Fibroblast of villous mesenchyme (primary cell): ENCODE measurements around the gene NOTCH4. TPM values are rescaled to one million over a fixed set of nuclear protein-coding genes. Genes with fewer than 3 reads are reported as not detected.
"Not testable (repeated sequence)": the region's sequence is repeated elsewhere in the genome, so short reads cannot be mapped to it uniquely, and the experiment has no call there.

ENCODE experiments used
- DNase-seq: peaks from one replicate; pipeline ENCODE4 v3.0.0-alpha.2; 2010; ENCODE audit warnings: low read depth
- H3K4me3 ChIP-seq: 2 replicates; pipeline ENCODE4 v1.5.1; 2011; ENCODE audit warnings: low read depth, mild to moderate bottlenecking, low read length
- total RNA-seq: library from RNA; depleted of rRNA; stranded (reverse); fragments of >200 nt; gene quantifications from 2 replicates; pipeline ENCODE4 v1.2.3, GENCODE V29; 2012
- TF ChIP-seq, protein P1 (sequence below): IDR thresholded peaks from 2 replicates; pipeline ENCODE4 v1.5.1; 2012; ENCODE audit warnings: low read depth, mild to moderate bottlenecking, low read length; ENCODE audit not compliant: insufficient read depth

Gene NOTCH4
- total RNA-seq, 1 donor = 1.3 TPM

DNA sequence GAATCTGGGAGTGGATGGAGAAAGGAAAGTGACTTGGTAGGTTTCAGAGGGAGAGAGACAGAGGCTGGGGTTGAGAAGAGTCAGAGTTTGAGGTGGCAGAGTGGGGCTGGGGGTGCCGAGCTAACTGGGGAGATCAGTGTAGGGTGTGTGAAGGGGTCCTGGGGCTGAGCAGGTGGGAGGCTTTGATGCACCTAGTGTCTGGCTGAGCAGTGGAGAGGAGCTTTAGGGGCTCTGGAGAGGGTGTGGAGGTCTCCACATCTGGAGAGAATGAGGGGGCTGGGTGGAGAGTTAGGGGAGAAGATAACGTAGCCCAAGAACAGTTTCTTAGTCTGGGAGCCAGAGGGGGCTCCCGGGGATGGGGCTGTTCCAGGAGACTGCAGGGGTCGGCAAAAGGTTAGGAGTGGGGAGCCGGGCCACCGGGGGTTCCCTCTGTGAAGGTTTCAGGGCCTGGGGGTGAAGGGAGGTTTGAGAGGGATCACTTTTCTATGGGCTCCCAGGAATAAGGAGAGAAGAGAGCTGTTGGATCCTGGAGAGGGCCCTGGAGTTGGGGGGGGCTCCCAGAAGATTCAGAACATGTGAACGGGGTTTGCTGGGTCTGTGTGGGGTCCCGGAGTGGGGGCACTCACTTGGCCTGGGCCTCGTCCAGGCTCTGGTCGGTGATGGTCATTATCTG, 34.7 kb downstream of the NOTCH4 start:
- no peak for DNase-seq
- TF ChIP-seq, protein P1, sequence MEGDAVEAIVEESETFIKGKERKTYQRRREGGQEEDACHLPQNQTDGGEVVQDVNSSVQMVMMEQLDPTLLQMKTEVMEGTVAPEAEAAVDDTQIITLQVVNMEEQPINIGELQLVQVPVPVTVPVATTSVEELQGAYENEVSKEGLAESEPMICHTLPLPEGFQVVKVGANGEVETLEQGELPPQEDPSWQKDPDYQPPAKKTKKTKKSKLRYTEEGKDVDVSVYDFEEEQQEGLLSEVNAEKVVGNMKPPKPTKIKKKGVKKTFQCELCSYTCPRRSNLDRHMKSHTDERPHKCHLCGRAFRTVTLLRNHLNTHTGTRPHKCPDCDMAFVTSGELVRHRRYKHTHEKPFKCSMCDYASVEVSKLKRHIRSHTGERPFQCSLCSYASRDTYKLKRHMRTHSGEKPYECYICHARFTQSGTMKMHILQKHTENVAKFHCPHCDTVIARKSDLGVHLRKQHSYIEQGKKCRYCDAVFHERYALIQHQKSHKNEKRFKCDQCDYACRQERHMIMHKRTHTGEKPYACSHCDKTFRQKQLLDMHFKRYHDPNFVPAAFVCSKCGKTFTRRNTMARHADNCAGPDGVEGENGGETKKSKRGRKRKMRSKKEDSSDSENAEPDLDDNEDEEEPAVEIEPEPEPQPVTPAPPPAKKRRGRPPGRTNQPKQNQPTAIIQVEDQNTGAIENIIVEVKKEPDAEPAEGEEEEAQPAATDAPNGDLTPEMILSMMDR = no peak
- peak overlapping the region; percentile 85 for H3K4me3 ChIP-seq

DNA sequence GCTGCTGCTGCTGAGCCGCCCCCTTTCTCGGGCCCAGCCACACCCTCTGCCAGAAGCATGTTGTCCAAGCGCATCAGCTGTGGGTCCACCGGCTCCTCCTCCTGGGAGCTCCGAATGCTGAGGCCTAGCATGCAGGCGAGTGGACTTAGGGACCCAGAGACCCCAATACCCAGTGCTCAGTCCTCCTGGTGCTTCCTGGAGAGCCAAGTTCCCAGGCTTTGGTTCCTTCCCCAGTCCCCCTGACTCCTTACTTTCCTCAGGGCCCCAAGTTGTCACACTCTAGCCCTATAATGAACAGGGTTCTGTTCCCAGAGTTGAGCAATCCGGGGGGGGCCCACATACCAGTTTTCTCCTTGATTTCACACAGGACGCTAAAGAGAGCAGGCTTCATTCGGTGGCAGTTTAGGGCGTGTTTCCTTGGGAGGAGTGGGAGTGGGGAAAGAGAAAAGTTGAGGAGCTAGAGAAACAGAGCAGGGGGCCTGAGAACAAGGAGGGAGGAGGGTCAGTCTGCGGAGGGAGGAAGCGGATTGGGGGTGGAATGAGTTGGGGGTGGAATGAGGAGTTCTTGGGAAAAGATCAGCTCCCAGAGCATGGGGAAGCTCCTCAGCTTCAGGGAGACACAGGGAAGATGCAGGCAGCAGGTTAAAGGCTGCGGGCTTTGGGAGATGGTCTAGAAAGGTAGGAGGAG, 35.3 kb downstream of the NOTCH4 start:
- TF ChIP-seq, protein P1 = no peak
- peak; percentile 68 for DNase-seq
- H3K4me3 ChIP-seq = peak overlapping the region; percentile 85

DNA sequence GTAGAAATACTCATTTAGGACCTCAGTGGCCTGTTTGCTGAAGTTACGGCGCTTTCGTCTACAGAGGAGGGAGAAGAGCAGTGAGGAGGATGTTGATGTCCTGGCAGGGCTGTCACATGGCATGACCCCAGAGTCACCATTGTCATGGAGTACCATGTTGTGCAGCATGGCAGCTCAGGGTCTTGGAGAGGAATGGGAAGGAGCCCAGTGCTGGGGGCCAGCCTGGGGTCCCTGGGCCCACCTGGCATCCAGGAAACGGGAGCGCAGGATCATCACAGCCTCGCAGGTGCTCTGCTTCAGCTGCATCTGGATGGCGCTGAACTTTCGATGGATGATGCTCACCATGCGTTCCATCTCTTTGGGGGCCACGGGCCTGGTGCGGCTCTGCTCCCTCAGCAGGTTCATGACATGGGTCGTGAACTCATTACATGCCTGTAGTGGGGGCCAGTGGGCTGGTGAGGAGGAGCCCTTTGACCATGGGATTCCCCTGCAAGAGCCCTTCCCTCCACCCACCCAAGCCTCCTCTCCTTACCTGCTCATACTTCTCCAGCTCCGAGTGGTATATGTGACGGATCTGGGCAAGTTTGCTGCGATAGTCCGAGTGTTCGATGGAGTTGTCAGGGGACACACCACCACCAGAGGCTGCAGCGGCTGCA, 36.0 kb downstream of the NOTCH4 start:
- H3K4me3 ChIP-seq = peak overlapping the region; percentile 85
- not testable (repeated sequence) for DNase-seq

DNA sequence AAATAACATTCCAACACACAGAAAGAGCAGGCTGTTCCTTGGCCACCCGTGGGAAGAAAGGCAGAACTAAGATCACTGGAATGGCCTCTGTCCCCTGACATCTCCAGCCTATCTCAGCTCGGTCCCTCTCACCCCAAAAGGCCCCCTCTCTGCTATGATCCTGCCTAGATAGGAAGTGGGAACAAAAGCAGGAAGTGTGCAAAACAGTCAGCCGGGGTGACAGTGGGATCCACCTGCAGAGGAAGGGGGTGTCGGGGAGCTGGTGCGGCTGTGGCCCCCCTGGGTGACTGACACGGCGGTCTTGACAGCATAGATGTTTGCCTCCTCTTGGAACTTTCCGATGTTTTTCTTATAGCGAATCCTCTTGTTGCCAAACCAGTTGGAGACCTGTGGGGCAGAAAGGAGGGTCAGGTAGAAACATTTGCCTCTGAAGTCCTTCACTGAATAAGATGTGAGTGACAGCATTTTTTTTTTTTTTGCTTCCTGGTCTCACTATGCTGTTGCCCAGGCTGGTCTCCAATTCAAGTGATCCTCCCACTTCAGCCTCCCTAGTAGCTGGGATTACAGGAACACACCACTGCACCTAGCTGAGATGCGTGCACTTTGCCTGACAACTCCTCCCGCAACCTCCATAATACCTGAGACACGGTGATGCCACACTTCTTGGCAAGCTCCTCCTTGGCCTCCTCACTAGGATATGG, 36.7 kb downstream of the NOTCH4 start:
- H3K4me3 ChIP-seq = no peak overlapping the region
- DNase-seq = no peak
- TF ChIP-seq, protein P1 = no peak

DNA sequence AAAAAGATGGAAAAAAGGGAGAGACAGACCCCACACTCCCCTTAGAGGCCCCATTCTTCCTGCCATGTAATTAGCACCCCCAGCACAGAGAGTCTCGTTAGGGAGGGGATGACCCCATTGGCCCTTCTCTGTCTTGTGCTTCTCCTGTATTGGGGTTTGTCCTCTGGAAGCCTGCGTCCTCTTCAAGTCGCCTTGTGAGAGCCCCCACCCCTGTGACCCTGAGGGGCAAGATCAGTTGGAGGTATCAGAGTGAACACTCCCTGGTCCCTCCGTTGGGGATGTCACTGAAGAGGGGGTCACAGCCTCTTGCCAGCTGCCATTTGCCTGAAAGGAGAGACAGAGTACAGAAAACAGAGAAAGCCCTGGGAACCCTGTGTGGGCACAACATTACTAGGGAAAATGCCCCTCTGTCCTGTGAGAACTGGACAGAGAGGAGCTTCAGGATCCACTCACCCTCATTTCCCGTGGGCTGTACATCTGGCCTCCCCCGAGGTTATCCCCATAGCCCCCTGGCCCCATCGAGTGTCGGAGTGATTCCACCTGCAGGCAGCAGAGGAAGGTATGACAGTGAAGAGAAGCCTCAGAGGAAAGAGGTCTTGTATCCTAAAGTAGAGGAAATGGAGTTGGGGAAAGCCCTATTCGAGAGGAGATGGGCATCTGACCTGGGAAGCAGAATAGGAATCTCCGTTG, 37.6 kb downstream of the NOTCH4 start:
- not testable (repeated sequence) for H3K4me3 ChIP-seq, DNase-seq

DNA sequence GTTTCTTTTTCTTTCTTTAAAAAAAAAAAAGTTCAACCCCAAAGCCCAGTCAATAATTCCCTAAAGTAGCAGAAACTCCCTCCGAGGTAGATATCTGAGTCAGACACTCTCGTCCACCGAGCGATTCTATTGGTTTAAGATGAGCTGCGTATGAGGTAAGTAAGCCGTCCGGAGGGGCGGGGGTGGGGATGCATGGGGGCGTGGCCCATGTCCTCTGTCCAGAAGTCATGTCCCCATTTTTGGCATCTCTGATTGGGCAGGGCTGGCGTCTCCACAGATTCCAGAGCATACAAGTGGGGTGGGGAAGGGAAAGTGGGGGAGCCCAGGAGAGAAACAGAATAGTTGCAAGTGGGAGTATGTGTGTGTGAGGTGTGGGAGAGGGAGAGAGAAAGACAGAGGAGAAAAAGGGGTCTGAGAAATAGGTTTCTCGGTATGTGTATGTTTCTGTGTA, 38.2 kb downstream of the NOTCH4 start:
- H3K4me3 ChIP-seq = not testable (repeated sequence)
- peak; percentile 91 for DNase-seq

DNA sequence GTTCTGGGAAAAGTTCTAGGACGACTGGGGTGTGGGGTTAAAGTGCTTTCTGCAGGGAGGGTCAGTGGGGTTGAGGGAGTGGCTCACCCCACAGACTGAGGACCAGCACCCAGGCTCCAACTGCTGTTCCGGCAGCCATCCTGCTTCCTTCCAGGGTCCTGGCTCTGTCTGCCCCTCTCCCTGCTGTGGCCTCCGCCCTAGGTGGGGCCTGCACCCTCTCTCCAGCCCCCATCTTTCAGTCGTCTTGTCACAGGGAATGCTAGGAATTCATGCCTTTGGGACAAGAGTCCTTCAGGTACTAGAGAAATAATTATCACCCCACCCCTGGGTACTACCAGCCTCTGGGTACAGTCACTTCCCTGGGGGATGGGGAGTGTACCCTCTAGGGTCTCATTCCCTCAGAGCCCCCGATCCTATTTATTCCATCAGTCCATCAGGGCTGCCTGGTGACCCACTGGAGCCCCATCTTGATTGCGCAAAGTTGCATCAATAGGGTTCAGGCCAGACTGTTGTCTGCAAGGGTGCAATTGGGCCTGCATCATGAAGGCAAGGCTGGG, 39.7 kb downstream of the NOTCH4 start, which contains the start of gene AGER:
AGER (minus strand) TSS at position 170 of the 557 bp plus-strand sequence; CDS start at position 139, 31 bp downstream.
- no peak within 1 kb of the TSS for H3K4me3 ChIP-seq
- TF ChIP-seq, protein P1 = no peak
- no peak for DNase-seq
